ENCODE data around the gene INPP5D.

Gene INPP5D

GRCh38 chr2:233090879-233091278 is 30.7 kb downstream of the INPP5D start:
- H3K9me2 ChIP-seq (replicated peaks; ENCODE audit: control insufficient read depth, low read length) = no peaks in the 10 kb centered on the region
- no peaks in the 10 kb centered on the region for H3K9me3 ChIP-seq (ENCODE audit: control insufficient read depth, insufficient read depth, low read length)
- no peak overlapping the region for H3K4me3 ChIP-seq (ENCODE audit: low read length)
- peaks cover 25% of the 10 kb centered on the region for H3F3A ChIP-seq (ENCODE audit: control insufficient read depth, insufficient read depth)
- H3K27ac ChIP-seq (ENCODE audit: low read depth, low read length) = no peak overlapping the region; the same call in 1 of the 2 replicates
- peaks cover 64% of the 10 kb centered on the region for H3K79me2 ChIP-seq (ENCODE audit: control insufficient read depth, low read length)
- peaks cover 67% of the 10 kb centered on the region for H3K4me1 ChIP-seq (ENCODE audit: control insufficient read depth, low read length)
- no peak for TF ChIP-seq EZH2phosphoT487 (IDR thresholded peaks at IDR 0.05; ENCODE audit: borderline replicate concordance, low read length)
- TF ChIP-seq, protein P1, sequence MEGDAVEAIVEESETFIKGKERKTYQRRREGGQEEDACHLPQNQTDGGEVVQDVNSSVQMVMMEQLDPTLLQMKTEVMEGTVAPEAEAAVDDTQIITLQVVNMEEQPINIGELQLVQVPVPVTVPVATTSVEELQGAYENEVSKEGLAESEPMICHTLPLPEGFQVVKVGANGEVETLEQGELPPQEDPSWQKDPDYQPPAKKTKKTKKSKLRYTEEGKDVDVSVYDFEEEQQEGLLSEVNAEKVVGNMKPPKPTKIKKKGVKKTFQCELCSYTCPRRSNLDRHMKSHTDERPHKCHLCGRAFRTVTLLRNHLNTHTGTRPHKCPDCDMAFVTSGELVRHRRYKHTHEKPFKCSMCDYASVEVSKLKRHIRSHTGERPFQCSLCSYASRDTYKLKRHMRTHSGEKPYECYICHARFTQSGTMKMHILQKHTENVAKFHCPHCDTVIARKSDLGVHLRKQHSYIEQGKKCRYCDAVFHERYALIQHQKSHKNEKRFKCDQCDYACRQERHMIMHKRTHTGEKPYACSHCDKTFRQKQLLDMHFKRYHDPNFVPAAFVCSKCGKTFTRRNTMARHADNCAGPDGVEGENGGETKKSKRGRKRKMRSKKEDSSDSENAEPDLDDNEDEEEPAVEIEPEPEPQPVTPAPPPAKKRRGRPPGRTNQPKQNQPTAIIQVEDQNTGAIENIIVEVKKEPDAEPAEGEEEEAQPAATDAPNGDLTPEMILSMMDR (IDR thresholded peaks at IDR 0.05; ENCODE audit: low read depth, low read length, poor library complexity, severe bottlenecking) = no peak
- H3K27me3 ChIP-seq (ENCODE audit: control insufficient read depth, low read length) = no peaks in the 10 kb centered on the region
- no peaks in the 10 kb centered on the region for H4K20me1 ChIP-seq (ENCODE audit: control insufficient read depth, insufficient read depth, low read depth, low read length)
- H3K4me2 ChIP-seq (ENCODE audit: low read length) = no peak overlapping the region
- H3K36me3 ChIP-seq (ENCODE audit: control insufficient read depth, low read length) = peaks cover 50% of the 10 kb centered on the region

DNA sequence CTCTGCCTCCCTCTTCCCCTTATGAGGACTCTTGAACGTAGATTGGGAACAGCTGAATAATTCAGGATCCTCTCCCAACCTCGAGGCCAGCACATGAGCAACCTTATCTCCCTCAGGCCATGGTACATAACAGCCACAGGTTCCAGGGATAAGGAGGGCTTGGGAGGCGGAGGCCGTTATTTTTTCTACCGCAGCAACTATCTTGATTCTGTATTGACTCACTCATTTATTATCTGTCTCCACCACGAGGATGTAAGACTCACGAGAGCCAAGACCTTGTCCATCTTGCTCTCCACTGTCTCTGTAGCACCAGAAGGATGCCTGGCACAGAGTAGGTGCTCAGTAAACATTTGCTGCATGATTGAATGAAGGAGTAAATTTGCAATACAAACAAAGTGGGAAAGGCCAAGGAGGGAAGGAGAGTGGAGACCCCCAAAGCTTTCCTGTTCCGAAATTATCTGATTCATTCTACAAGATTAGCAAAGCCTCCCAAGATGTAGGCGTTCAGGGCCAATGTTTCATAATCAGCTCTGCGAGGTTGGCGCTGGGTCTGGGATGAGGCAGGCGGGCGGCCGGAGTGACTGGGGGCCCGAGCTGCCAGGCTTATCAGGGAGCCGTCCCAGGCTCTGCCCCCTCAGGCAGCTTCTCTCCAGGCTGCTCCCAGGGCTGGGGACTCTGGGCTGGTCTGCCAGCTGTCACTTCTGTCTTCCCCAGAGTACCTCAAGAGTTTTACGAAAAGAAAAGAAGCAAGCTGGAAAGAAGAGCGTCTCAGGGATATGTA is 31.6 kb downstream of the INPP5D start:
- H3K4me3 ChIP-seq (ENCODE audit: low read length) = peak overlapping the region; percentile 62
- H3K9me3 ChIP-seq (ENCODE audit: control insufficient read depth, insufficient read depth, low read length) = no peaks in the 10 kb centered on the region
- peak overlapping the region; percentile 83 for H3K4me2 ChIP-seq (ENCODE audit: low read length)
- no peak for TF ChIP-seq EZH2phosphoT487 (IDR thresholded peaks at IDR 0.05; ENCODE audit: borderline replicate concordance, low read length)
- TF ChIP-seq, protein P1 (IDR thresholded peaks at IDR 0.05; ENCODE audit: low read depth, low read length, poor library complexity, severe bottlenecking) = no peak
- H3K9me2 ChIP-seq (replicated peaks; ENCODE audit: control insufficient read depth, low read length) = no peaks in the 10 kb centered on the region
- no peaks in the 10 kb centered on the region for H4K20me1 ChIP-seq (ENCODE audit: control insufficient read depth, insufficient read depth, low read depth, low read length)
- H3K4me1 ChIP-seq (ENCODE audit: control insufficient read depth, low read length) = peaks cover 58% of the 10 kb centered on the region
- peaks cover 67% of the 10 kb centered on the region for H3K79me2 ChIP-seq (ENCODE audit: control insufficient read depth, low read length)
- H3K36me3 ChIP-seq (ENCODE audit: control insufficient read depth, low read length) = peaks cover 47% of the 10 kb centered on the region
- peak overlapping the region; percentile 75 for H3K27ac ChIP-seq (ENCODE audit: low read depth, low read length)
- no peaks in the 10 kb centered on the region for H3K27me3 ChIP-seq (ENCODE audit: control insufficient read depth, low read length)
- peaks cover 21% of the 10 kb centered on the region for H3F3A ChIP-seq (ENCODE audit: control insufficient read depth, insufficient read depth)

GRCh38 chr2:233092432-233093165 is 32.5 kb downstream of the INPP5D start:
- H3K4me1 ChIP-seq (ENCODE audit: control insufficient read depth, low read length) = peaks cover 58% of the 10 kb centered on the region
- no peaks in the 10 kb centered on the region for H4K20me1 ChIP-seq (ENCODE audit: control insufficient read depth, insufficient read depth, low read depth, low read length)
- peak overlapping the region; percentile 75 for H3K27ac ChIP-seq (ENCODE audit: low read depth, low read length)
- H3K9me2 ChIP-seq (replicated peaks; ENCODE audit: control insufficient read depth, low read length) = no peaks in the 10 kb centered on the region
- no peaks in the 10 kb centered on the region for H3K27me3 ChIP-seq (ENCODE audit: control insufficient read depth, low read length)
- H3K36me3 ChIP-seq (ENCODE audit: control insufficient read depth, low read length) = peaks cover 44% of the 10 kb centered on the region
- H3K9me3 ChIP-seq (ENCODE audit: control insufficient read depth, insufficient read depth, low read length) = no peaks in the 10 kb centered on the region
- H3F3A ChIP-seq (ENCODE audit: control insufficient read depth, insufficient read depth) = peaks cover 26% of the 10 kb centered on the region
- peak overlapping the region; percentile 83 for H3K4me2 ChIP-seq (ENCODE audit: low read length)
- TF ChIP-seq, protein P1 (IDR thresholded peaks at IDR 0.05; ENCODE audit: low read depth, low read length, poor library complexity, severe bottlenecking) = no peak
- TF ChIP-seq EZH2phosphoT487 (IDR thresholded peaks at IDR 0.05; ENCODE audit: borderline replicate concordance, low read length) = no peak
- peak overlapping the region; percentile 62 for H3K4me3 ChIP-seq (ENCODE audit: low read length)
- H3K79me2 ChIP-seq (ENCODE audit: control insufficient read depth, low read length) = peaks cover 65% of the 10 kb centered on the region

All from DOHH2 (cell line).